HG02970 (cell line): ENCODE measurements around the gene DSP.

Experiments
- ATAC-seq: cut with Tn5 transposase; IDR thresholded peaks from one replicate; pipeline ENCODE4 v1.9.1; 2021; ENCODE audit warnings: mild to moderate bottlenecking, moderate library complexity, moderate number of reproducible peaks; ENCODE audit not compliant: unreplicated experiment, low FRiP score

The DSP gene

DNA sequence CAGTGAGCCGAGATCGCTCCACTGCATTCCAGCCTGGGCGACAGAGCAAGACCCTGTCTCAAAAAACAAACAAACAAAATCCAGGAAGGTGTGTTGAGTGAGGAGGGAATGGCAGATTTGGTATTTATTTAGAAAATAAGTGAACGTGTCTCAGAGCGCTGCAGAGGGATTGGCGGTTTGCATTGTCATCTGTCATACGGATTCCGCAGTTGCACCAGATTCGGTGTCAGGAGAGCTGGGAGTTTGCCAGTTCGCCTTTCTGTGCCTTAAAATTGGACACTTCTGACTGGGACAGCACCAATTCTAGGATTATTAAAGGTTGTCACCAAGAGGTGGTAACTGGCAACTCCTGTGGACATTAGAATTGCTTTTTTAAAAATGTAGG is 49.4 kb downstream of the DSP start:
- ATAC-seq: no peak

DNA sequence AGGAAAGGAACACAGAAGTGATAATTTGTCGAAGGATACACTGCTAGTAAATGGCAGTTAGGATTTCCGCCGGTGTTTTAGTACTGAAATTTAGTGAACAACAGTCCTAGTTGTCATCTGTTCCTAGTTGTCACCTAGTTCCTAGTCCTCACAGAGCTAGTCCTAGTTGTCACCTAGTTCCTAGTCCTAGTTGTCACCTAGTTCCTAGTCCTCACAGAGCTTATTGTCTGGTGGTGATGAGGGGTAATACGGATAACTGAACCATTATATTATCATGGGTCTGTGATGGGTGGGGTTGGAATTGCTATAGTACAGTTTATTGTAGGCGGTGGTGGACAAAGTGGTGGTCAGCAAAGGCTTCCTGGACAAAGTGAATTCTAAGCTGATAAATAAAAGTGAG is 50.3 kb downstream of the DSP start:
- ATAC-seq: no peak

DNA sequence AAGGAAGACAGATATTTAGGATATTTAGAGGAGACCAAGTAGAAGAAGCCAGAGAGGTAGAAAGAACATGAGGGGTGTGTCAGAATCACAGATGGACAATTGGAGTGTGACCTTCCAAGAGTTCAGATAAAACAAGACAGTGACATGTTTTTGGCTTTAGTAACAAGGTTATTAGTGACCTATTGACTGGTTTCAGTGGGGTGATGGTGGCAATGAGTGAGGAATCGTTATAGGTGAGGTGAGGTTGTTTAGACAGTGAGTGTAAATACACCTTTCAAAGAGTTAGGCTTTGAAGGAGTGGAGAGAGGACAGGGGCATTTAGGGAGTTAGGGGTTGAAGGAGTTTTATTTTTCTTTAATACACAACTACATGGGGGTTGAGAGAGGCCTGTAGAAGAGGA is 51.8 kb downstream of the DSP start:
- no peak for ATAC-seq

DNA sequence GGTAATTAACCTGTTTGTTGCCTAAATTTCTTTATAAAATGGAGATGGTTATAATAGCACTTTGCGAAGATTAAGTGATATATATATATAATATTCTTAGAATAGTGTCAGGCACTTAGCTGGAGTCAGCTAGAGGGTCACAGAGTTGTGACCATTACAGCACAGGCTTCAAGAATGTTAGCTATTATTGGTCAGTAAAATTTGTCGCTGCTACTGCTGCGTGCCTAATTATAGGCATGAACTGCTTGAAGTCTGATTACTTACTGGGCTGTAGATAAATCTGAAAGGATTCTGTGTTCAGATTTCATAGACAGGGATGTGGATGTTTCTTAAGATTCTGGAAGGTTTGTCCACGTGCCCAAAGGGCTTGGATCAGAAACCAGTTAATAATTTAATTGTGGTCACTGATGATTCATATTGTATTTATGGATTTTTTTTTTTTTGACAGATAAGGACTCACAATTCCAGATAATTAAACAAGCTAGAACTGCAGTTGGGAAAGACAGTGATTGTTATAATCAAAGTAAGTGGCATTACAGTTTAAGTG is 53.2 kb downstream of the DSP start:
- no peak for ATAC-seq

DNA sequence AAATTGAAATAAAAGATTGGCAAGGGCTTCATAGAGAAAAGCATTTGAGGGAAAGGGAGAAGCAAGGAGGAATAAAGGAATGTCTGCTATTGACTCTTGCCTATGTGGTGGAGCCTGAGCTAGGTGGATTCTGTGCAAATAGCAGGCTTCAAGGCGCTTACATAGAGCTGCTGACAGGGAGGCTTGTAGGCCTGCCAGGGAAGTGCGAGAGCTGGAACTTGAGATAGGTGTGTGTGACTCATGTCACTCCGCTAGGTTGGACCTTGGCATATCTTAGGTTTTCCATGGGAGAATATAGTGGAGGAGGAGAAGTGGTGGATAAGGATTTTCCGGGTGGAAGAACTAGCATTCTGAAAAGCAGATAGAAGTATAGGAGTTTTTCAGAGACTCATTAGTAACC is 62.5 kb downstream of the DSP start:
- no peak for ATAC-seq

DNA sequence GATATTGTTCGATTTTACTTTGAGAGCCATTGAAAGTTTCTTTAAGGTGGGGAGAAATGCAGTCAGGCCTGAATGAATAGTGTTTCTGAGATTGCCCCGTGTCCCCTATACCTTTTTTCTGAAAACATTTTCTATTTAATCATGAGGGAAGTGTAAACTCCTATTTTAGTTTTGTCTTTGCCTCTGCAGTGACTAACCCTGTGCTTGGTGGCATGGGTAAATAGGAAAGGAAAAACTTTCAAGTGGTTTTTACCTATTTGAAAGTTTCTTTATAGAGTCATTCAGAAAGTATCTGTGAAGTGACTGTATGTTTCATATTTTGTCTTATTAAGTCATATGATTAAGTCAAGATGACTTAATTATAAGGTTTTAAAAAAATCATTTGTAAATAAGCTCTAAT is 63.0 kb downstream of the DSP start:
- no peak for ATAC-seq

DNA sequence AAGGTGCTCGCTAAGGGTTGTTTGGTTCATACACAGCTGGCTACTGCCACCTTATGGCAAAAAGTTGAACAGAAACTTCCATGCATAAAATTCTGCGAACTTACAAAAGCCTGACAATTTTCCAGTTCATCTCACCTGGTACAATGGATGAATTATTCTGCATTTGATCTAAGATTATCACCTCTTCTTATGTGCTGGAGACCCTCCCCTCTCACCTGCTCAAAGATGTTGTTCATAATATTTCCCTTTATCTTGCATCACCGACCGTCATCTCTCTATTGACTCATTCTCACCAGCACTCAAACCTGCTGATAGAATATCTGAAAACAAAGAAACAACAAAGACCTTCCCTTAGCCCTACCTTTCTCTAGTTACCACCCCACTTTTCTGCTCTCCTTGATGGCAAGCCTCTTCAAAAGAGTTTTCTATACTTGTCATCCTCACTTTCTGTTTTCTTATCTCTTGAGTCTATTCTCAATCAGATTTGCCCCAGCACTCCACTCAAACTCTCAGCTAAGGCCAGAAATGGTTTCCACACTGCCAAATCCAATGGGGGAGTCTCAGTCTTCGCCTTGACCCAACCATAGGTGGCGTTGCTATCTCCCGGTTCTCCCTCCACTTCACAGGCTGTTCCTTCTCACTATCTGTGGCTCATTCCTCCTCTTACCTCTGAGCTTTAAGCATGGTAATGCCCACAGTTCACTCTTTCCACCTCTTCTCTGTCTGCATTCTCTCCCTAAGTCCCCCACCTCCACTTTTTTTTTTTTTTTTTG is 74.3 kb downstream of the DSP start:
- ATAC-seq: no peak

DNA sequence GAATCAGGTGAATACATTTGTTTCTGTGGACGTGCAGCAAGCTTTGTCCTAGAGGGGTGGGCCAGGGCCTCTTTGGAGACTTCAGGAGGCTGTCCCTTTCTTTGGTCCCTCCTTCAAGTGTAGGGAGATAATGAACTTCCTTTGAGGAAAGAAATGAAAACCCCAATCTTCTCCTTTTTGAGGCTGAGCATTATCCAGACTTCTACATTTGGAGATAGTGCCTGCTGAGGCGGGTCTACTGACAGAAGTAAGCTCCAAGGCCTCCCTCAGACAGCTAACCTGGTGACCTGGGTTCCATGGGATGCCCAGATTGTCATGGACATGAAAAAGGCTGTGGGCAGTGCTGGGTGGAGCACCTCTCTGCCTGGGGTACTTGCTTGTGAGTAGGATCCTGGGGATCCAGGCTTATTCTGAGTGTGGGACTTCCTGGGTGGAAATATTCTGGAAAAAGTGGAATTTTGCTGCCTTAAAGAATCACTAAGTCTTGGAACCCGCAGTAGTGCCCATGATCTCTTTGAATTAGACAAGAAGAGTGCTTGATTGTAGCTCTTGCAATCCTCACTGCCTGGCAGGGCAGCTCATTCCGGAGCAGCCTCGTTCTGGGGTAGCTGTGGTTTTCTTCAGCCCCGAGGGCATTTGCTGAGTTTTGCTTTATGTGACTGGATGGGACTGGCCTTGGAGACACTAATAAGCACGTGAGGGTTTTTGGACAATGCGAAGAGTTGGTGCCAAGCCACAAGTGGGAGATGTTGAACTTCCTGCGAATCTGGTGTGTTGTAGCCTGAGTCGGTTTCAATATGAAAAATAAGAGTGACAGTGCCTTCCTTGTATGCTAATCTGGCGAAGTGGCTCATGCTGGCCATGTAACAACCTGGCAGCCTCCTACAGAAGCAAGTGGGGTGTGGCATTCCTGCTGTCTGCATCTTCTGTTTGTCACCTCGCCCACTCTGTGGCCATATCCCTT is 76.6 kb downstream of the DSP start:
- no peak for ATAC-seq

DNA sequence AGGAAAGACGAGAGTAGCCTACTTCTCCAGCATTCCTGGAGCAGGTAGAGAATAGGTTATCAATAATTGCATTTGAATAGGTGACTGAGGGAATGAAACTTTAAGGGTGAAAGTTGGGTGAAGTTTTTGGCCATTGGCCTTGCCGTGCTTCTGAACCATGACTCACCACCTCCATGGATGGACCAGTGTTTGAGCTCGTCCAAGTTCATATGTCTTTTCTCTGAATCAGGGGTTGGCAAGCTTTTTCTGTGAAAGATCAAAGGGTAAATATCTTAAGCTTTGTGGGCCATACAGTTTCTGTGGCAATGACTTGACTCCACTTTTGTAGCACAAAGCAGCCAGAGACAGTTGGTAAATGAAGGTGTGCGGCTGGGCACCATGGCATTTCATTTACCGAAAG is 80.3 kb downstream of the DSP start:
- ATAC-seq: no peak

DNA sequence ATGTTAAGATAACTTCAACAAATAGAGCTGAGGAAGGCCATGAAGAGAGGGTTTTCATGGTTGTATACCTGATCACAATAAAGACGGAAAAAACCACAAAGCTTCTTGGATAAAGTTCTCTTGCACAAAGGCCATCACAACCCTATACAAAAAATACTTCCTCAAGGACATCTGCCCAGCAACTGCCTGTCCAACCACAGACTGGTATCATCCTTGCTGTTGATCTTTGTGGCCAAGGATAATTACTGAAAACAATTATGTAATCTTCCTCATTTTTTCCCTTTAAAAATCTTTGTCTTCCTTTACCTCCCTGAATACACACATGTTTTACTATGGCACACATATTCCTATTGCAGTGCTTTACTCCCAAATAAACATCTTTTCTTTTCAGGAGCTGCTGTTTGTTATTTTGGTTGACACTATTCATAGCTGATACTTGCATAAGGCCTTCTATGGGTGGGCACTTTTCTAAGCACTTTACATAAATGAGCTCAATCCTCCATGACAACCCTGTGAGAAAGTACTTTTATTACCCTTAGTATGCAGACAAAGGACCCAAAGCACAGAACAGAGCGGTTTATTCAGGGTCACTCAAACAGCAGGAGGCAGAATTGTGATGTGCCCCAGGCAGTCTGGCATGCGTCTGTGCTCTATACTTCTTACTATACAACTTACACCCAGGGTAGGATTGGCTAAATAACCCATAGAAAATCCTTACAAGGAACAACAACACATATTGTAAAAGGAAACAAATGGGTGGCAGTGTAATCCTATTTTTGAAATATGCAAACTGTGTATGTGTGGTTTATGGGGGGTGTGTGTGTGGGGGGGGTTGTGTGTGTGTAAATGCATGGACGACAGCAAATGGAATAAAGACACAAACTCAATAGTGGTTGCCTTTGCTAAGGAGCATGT is 83.6 kb downstream of the DSP start:
- ATAC-seq: no peak

DNA sequence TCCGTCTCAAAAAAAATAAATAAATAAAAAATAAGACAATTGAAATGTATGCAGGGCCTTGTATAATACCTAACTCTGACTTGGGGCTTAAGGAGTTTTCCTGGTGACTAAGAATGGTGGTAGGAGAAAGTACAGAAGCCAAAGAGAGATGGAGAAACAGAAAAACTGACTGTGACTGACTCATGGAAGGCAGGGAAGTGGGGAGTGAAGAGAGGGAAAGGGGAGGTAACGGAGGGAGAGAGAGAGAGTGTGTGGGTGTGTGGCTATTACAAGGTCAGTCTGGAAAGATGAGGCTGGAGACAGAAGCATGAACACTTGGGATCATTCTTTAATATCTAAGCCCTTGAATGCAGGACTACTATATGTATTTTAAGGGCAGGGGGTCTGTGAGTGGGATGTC is 87.0 kb downstream of the DSP start:
- ATAC-seq: no peak

DNA sequence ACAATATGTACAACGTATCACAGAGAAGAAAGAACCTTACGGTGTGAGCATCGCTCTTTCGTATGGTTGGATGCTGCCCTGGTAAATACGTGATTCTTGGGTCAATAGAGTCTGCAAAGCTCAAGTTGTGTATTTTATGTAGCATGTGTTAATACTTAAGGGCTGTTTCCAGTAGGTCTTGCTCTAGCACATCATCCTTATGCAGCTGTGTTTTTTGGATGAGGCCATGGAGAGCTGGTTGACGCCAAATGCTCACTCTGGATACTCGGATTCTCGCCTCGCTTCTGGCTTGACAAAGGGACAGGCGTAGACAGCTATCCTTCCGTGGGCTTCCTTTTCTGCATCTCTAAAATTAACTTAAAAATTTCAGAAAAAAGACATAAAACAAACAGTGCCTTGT is 87.4 kb downstream of the DSP start:
- ATAC-seq: no peak

DNA sequence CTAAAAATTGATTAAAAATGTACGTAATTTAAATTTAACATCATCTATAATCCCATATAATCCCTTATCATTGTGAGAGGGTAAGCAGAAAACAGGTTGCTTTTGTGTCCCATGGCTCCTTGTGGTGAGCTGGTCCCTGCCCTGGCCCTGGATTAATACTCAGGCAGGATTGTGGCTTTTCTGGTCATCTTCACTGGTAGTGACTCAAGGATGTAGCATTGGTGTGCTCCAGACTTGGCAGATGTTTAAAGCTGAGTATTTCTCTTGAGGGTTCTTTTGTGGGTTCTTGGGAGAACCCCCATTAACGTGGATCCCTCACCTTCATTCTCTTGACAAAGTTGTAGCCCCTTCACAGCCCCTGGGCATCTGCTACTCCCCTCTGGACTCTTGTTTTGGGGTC is 87.8 kb downstream of the DSP start:
- ATAC-seq: no peak

DNA sequence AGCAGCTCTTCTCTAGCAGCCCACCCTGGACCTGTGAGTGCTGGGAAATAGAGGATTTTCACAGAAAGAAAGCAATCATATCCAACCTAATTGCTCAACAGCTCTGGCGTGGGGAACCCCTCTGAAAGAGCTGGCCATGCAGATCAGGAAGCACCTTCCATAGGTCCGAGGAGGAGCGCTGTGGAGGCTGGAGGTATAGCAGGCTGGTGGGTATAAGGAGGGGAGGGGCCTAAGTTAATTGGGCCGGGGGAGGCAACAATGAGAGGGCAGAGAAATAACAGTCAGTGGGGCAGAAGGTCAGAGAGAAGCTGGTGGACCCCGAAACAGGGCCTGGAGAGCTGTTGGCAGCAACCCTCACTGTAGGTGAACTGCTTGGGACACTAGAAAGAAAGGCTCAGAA is 89.3 kb downstream of the DSP start:
- no peak for ATAC-seq

DNA sequence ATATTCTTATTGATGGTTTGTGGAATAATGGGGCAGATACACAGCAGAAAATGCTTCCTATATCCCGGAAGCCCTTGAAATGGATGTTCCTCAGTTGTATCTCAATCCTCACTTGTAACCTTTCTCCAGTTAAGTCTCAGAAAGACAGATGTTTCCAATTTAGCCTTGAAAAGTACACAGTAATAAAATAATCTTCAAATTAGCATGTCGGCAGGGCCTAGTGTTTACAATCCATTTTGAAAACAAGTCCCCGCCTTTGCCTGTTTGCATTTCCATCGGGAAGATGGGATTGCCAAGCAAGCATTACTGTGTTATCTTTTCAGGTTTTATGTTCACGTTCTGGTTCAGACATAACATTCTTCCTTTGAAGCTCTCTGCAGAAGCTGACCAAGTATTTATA is 90.0 kb downstream of the DSP start:
- no peak for ATAC-seq

DNA sequence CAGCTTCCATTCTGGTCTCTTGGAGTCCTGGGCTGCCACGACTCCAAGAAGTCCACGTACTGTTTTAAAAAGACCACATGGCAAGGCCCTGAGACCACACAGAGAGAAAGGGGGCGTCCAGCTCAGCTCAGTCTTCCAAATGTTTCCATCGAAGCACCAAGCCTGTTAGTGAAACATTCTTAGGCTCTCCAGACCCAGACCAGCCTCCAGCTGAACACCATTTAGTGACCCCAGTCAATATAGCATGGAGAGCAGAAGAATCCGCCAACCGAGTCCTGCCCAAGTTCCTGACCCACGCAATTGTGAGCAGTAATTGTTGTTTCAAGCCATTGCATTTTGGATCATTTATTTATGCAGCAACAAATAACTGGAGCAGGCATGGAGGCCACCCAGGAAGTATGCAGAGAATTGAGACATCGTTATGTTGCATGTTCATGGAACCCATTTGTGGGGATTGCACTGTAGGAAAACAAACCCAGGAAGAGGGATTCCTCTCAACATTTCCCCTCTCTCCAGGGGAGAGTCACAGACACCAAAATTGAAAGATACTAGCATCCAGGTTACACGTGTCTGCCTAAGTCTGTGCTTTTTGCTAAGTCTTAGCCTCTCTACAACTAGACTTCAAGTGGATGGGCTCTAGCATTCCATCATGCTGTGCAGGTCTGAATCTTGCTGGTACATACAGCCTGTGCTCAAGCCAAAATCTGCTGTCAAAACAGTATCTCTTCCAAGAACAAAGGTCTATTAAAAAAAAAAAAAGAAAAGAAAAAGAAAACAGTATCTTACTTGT is 91.2 kb downstream of the DSP start:
- ATAC-seq: no peak

DNA sequence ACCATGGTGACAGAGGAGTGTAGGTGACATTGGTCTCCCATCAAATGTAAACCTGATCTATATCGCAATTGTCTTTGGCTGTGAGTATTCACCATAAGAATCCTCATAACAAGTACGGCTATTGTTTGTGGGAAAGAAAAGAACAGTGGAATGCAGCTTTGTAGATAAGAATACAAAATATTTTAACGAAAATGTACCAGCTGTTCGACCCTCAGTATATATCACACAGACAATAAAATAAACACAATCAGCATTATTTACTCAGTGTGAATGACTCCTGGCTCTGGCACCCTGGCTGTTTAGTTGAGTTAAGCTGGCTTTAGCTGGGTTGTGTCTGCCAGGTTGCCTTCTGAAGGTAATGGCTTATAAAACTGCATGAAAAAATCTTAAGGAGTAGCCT is 91.9 kb downstream of the DSP start:
- ATAC-seq: no peak

DNA sequence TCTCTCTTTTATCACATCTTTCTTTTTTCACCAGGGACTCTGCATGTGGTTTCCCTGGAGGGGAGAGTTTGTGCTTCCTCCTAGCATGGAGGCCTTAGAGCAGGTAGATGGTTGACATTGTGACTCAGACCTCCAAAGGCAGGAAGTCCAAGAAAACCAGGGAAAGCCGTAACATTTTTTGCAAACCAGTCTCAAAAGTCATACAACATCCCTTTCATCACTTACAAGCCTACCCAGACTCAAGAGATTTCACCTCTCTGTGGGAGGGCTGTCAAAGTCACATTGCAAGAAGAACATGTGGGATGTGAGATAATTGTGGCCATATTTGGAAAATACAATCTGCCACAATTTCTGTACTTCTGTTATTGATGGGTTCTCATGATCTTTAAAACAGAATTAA is 94.7 kb downstream of the DSP start:
- no peak for ATAC-seq
